ENCODE results near the gene MTA2. TPM values are rescaled to one million over a fixed set of nuclear protein-coding genes. Genes with fewer than 3 reads are reported as not detected.
"Not testable (repeated sequence)": the region's sequence is repeated elsewhere in the genome, so short reads cannot be mapped to it uniquely, and the experiment has no call there.

The MTA2 gene
- polyA plus RNA-seq, 3 donors: 95.7 to 98.2 (median 96.5) TPM

DNA sequence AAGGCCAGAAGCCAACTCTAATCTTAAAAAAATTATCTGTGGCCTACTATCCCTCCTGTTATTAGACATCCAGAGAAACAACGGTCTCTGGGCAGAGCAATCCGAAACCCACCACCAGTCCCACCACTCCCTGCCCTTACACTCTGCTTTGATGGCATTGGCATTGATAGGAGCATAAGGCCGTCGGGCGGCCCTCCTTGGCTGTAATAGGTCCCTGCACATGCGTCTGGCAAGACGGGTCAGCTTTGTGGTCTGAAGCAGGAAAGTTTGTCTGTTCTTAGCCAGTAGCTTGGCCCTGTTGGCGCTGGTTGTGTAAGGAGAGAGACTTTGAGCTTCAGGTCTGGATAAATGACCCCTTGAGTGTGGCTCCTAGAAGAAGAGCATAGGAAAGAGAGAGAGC is 6.5 kb downstream of the MTA2 start:
- DNase-seq: no peak

DNA sequence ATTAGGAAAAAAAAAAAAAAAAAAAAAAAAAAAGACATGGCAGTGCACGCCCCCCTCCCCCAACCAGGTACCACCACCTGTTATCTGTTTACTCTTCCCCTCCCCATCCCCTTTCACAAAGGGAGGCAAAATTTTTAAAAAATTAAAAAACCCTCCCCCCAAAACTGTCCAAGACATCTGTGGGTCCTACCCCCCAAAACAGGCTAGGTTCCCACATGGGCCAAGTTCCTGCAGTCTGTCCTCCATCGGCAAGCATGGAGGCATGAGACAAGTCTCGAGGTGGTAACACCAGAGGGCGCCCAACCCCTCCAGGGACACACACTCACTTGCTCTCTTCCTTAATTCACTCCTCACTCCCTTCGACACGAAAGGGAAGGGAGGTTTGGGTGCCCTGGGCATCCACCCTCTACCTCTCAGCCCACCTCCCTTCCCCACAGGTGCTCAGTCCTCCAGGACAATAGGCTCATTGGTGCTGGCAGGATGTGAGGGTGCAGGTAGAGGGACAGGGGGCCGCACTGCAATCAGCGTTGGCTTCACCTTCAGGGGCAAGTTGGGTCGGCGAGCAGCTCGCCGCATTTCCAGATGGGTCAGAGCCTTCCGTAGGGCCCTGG is 8.1 kb downstream of the MTA2 start:
- no peak for DNase-seq

- DNase-seq: no peak
These were observed 8.7 kb downstream of the MTA2 start for GRCh38 chr11:62592989-62593421.

GRCh38 chr11:62592146-62592815 is 9.4 kb downstream of the MTA2 start:
- DNase-seq: no peak

GRCh38 chr11:62591448-62592145 is 10.1 kb downstream of the MTA2 start, which contains the start of gene TUT1:
Gene TUT1 (minus strand): TSS chr11:62591523. CDS start chr11:62591485, 38 bp downstream.
- peak; percentile 99 for DNase-seq

DNA sequence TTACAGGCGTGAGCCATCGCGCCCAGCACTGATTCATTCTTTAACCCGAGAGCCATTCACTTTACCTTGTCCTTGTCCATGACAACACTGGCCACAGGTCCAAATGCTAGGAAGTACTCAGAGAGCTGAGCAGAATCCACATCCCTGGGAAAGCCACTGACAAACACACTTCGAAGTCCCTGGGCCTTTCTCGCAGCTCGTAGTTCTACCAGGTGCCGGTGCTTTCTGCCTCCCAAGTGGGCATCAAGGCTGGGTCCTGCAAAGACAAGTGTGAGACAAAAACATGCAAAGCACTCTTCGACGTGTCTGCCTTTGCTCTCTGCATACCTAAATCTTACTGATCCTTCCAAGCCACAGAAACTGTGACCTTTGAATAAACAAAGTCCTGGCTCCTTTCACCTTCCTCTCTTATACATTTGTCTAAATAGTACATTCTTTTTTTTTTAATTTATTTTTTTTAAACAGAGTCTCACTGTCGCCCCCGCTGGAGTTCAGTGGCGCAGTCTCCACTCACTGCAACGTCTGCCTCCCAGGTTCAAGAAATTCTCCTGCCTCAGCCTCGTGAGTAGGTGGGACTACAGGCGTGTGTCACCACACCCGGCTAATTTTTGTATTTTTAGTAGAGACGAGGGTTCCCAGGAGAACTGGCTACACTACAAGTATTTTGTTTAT is 12.6 kb downstream of the MTA2 start:
- DNase-seq: no peak

DNA sequence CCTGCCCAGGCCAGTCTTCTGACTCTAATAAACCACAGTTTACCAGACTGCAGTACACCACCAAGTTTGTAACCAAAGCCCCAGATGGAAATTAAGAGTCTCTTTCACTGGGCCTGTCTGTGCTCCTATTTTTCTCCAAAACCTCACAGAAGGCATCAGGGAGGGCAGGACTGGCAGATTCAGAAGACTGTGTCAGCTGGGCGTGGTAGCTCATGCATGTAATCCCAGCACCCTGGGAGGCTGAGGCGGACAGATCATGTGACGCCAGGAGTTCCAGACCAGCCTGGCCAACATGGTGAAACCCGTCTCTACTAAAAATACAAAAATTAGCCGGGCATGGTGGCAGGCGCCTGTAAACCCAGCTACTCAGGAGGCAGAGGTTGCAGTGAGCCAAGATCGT is 16.3 kb downstream of the MTA2 start:
- DNase-seq: not testable (repeated sequence)

- not testable (repeated sequence) for DNase-seq
These were observed 19.9 kb downstream of the MTA2 start for GRCh38 chr11:62581735-62582134.

DNA sequence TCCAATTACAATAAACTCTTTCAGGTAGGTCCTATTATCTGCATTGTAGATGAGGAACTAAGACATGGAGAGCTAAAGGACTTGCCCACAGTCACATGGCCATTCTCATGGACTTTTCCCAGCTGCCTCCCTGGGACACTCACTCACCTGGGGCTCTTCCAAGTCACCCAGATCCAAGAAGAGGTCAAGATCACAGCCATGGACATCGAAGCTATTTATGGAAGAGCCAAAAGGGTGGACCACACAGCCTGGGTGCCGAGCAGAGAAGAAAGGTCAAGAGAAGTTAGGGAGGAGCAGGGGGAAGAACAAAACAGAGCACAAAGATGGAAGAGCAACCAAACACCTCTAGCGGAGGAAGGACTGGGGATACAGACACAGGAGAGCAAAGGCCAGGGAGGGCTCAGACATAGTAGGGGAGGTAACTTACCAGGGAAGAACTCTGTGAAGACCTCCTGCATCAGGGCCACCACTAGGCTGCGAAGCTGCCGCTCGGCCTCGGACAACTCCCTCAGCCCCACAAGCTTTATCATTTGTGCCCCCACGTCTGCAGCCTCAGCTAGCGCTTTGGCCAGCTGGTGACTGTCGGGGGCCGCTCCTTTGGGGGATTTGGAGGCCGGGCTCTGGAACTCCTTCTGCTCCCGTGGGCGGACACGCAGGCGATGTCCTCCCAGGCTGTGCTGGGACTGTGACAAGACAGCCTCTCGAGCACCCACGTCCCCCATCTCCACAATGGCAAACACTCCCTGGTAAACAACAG is 20.5 kb downstream of the MTA2 start:
- DNase-seq: no peak

- DNase-seq: no peak
These were observed 22.4 kb downstream of the MTA2 start for GRCh38 chr11:62579252-62579651.

GRCh38 chr11:62578541-62578940 is 23.1 kb downstream of the MTA2 start:
- DNase-seq: no peak

DNA sequence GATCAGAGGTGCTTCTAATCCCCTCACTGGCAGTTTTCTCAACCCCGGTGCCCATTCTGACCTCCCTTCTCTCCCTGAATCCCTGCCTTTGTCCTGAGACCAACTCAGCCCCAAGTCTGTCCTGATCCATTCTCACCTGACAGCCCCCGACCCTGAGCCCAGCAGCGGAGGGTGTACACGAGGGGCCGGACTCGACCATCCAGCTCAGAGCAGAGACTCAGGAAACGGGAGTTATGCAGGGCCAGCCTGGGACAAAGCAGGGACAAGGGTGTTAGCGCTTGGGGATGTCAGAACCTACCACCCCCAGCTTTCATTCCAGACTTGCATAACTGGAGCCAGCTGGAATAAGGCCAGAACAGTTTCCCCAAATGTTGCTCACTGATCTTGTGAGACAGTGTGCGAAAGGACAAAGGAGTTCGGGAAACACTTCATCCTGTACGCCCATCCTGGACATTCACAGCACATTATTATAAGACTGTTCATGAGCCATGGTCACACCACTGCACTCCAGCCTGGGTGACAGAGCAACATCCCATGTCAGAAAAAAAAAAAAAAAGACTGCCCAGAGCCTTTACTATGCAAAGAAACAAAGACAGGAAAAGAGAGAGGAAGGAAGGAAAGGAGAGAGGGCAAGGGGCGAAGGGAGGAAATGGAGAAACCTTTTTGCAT is 24.5 kb downstream of the MTA2 start:
- no peak for DNase-seq

DNA sequence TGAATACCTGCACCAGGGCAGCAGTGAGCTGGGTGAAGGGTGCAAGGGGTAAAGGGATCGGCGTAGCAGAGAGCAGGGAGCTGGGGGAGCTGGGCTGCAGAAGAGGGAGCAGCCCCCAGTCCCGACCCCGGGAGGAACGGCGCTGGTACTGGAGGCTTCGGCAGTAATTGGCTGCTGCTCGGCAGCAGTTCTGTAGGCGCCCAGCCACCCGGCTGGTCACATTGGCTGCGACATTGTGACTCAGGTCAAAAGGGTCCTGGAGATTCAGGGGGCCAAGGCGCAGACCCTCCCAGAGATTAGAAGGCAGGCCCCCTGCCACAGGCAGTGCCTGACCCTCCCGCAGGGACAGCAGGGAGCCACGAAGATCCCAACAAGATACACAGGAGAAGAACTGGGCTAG is 25.8 kb downstream of the MTA2 start:
- no peak for DNase-seq

- DNase-seq: no peak
These were observed 26.5 kb downstream of the MTA2 start for GRCh38 chr11:62575156-62575555.

DNA sequence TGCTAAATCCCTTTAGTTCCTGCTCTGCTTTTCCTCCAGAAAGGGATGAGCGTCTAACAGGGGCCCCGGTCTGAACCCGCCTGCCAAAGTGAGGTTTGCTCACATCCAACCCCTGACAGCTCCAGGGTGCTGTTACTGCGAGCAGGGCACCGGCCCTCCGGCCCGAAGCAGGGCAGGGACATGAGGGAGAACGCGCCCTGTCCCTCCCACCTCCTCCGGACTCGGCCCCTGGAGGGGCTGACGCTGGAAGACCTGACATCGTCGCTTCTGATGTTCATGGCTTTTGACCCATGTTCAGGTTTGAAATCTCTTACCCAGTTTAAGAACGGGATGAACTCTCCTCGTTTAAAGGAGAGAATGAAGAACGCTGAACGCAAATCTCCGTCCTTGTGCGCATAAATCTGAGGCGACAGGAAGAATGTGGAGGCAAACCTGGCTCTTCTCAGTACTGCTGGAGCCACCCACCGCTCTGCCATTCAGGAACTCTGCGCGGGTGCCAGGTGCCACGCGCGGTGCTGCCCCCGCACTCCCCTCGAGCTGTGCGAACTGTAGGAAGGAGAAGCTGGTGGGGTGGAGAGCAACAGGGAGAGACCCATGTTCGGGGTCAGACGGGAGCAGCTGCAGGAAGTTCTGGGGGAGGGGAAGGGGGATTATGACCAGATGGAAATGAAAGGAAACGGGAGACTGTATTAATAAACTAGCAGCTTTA is 27.1 kb downstream of the MTA2 start:
- peak; percentile 48 for DNase-seq

DNA sequence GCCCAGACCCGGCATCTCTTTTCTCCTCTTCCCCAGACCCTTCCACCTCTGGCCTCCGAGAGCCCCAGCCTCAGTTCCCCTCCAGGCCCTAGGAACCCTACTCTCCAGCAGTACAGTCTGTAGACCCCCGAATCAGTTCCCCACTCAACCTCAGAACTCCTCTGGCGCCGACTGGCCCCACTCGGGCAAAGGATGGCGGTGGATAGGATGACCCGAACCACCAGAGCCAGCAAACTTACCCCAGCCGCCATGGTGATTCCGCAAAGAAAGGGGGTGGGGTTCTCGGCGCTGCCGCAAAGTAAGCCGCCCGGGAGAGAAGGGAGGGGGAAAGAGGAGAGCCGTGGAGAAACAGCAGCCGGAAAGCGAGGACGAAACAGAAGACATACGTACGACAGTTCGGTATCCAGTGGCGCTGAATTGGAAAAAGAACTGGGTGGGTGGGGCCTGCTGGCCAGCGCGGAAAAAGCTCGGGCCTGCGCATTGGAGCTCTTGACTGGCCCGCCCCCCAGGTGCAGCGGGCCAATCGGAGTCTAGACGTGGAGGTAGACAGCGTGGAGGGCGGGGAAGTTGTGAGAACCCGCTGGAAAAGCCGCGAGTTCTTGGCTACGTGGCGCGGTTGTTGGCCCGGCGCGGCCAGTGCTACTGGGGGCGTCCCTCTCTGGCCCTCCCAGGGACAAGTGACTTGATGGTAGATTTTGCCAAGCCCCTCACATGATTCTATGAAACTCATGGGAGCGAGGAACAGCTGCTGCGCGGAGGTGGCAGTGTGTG is 27.9 kb downstream of the MTA2 start, which contains the start of gene EEF1G:
Gene EEF1G, minus strand, starts transcription at position 300 of the 771 bp plus-strand sequence. Its CDS starts 49 bp downstream, at position 251.
- DNase-seq: peak; percentile 100

DNA sequence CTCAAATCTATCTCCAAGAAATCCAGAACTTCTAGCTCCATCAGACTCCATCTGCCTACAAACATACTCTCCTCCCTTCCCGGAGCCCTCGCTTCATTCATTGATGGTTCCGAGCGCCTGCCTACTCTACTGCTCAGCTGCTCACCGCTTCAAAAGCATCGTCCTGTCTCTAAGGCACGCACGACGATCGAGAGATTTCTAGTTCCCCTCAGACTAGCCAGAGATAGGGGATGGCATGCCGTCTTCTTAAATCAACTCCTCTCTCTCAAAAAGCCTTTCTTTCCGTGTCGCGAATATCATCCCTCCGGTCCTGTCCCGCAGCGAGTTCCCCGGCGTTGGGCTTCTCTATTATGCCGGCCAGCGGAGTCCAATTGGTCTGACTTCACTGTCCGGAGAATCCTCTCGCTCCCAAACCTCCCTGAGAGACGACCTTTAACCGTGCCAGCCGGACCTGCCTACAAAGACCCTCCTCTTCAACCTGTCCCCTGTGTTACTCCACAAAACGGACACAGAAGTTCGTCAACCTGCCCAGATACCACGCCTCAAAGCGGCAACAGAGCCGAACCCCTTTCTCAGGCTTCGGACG is 28.6 kb downstream of the MTA2 start:
- no peak for DNase-seq

DNA sequence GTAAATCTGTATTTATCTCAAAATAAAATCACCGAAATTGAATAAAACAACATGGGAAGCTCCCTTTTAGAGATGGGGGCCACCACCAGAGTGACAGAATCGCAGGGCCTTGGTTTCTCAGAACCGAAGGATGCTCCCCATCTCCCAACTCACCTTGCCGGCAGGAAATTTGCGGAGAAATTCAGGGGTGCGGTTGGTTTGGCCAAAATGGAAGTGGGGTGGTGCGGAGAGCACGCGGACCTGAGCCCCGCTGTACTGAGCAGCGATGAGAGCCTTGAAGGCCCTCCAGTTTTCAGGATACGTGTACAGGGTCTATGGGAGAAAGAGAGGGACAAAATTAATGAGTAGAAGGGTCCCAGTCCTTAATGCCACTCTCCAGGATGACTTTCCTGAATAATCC is 29.2 kb downstream of the MTA2 start:
- no peak for DNase-seq

DNA sequence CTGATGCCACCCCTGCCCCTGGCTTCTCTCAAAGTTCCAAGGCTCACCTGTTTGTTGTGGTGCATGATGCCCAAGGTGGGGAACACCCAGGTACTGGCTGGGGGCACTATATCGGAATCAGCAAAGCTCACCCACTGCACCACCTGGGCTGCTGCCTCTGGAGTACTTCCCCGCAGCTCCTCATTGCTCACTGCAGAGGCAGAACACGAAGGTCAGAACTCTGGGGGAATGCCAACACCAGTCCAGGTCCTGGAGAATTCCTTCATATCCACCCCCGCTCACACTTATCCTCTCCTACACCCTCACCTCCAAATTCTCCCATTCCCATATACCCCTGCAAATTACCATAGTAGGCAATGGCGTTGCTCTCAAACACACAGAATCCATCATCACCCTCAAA is 30.2 kb downstream of the MTA2 start:
- not testable (repeated sequence) for DNase-seq

Measured in renal pelvis (tissue), 4 donors.